ENCODE results near the gene ADARB1.

ADARB1 gene

GRCh38 chr21:45255381-45256020, 181.1 kb downstream of the ADARB1 start:
- in situ Hi-C loops (cut with HindIII; ENCODE audit: low sequenced_read_pairs): no loop called here
- no peak for TF ChIP-seq CTCF (IDR thresholded peaks at IDR 0.05; ENCODE audit: low read depth, low read length, missing control alignments)
- DNase-seq (ENCODE audit: low read depth): no peak
- H3K4me3 ChIP-seq (ENCODE audit: low read depth, low read length): no peak overlapping the region

- TF ChIP-seq CTCF (IDR thresholded peaks at IDR 0.05; ENCODE audit: low read depth, low read length, missing control alignments): no peak
- H3K4me3 ChIP-seq (ENCODE audit: low read depth, low read length): no peak overlapping the region
- DNase-seq (ENCODE audit: low read depth): no peak
- in situ Hi-C loops (cut with HindIII; ENCODE audit: low sequenced_read_pairs): no loop called here
Observed at GRCh38 chr21:45256021-45256911, 181.9 kb downstream of the ADARB1 start.

GRCh38 chr21:45256912-45257672, 182.7 kb downstream of the ADARB1 start:
- DNase-seq (ENCODE audit: low read depth): no peak
- in situ Hi-C loops (cut with HindIII; ENCODE audit: low sequenced_read_pairs): no loop called here
- H3K4me3 ChIP-seq (ENCODE audit: low read depth, low read length): no peak overlapping the region
- TF ChIP-seq CTCF (IDR thresholded peaks at IDR 0.05; ENCODE audit: low read depth, low read length, missing control alignments): no peak

GRCh38 chr21:45257673-45258341, 183.4 kb downstream of the ADARB1 start:
- DNase-seq (ENCODE audit: low read depth): no peak
- in situ Hi-C loops (cut with HindIII; ENCODE audit: low sequenced_read_pairs): no loop called here
- no peak overlapping the region for H3K4me3 ChIP-seq (ENCODE audit: low read depth, low read length)
- TF ChIP-seq CTCF (IDR thresholded peaks at IDR 0.05; ENCODE audit: low read depth, low read length, missing control alignments): no peak

GRCh38 chr21:45258466-45258865, 184.1 kb downstream of the ADARB1 start:
- in situ Hi-C loops (cut with HindIII; ENCODE audit: low sequenced_read_pairs): no loop called here
- no peak for DNase-seq (ENCODE audit: low read depth)
- TF ChIP-seq CTCF (IDR thresholded peaks at IDR 0.05; ENCODE audit: low read depth, low read length, missing control alignments): no peak
- H3K4me3 ChIP-seq (ENCODE audit: low read depth, low read length): no peak overlapping the region

All from astrocyte of the cerebellum (primary cell).